Heart right ventricle (tissue), 16 donors: Measurements from ENCODE around the gene CIZ1. TPM values are rescaled to one million over a fixed set of nuclear protein-coding genes. Genes with fewer than 3 reads are reported as not detected.

Source experiments
- ATAC-seq, 8 donors: fragments of 200-7000 bp; cut with Tn5 transposase; one replicate each; pipeline ENCODE4 v1.9.1; 2020; ENCODE audit warnings: mild to moderate bottlenecking in 8 of 8, moderate library complexity in 8 of 8, moderate number of reproducible peaks in 1 of 8
- DNase-seq, 2 donors: peaks; one replicate each; pipeline ENCODE4 v3.0.0-alpha.2; 2020
- H3K27ac ChIP-seq, 10 donors: fragments of 200-600 bp; sonication (generic) in 2 of 10; one replicate each; pipeline versions ENCODE4 v1.5.0 to v1.8.0; 2020 to 2022; ENCODE audit warnings: mild to moderate bottlenecking in 3 of 10
- H3K27me3 ChIP-seq, 7 donors: fragments of 200-600 bp; one replicate each; pipeline ENCODE4 v1.8.0; 2021 to 2022; ENCODE audit warnings: mild to moderate bottlenecking in 2 of 7
- H3K36me3 ChIP-seq, 9 donors: fragments of 200-600 bp; sonication (generic) in 1 of 9; one replicate each; pipeline versions ENCODE4 v1.5.0 to v1.8.0; 2020 to 2022; ENCODE audit warnings: mild to moderate bottlenecking in 2 of 9
- H3K4me1 ChIP-seq, 9 donors: fragments of 200-600 bp; sonication (generic) in 1 of 9; one replicate each; pipeline versions ENCODE4 v1.5.0 to v1.8.0; 2020 to 2022; ENCODE audit warnings: mild to moderate bottlenecking in 4 of 9
- H3K4me3 ChIP-seq, 10 donors: fragments of 200-600 bp; sonication (generic) in 2 of 10; one replicate each; pipeline versions ENCODE4 v1.5.0 to v1.8.0; 2020 to 2022; ENCODE audit warnings: mild to moderate bottlenecking in 7 of 10, moderate library complexity in 2 of 10
- H3K9me3 ChIP-seq, 11 donors: fragments of 200-600 bp in 10 of 11; sonication (generic) in 2 of 11; one replicate each; pipeline versions ENCODE4 v1.5.0 to v1.8.0; 2013 to 2022; ENCODE audit warnings: mild to moderate bottlenecking in 2 of 11, control low read depth in 1 of 11, moderate library complexity in 1 of 11
- CTCF ChIP-seq, 9 donors: fragments of 200-600 bp; sonication (generic) in 2 of 9; IDR thresholded peaks; one replicate each; pipeline versions ENCODE4 v1.5.0 to v1.8.0; 2021 to 2022; ENCODE audit warnings: antibody characterized with exemption in 9 of 9, mild to moderate bottlenecking in 5 of 9, moderate library complexity in 1 of 9
- WGBS, 2 donors: extraction: QIAGEN DNeasy Blood & Tissue Kit; methylation state at CpG; one replicate each; pipeline ENCODE4 v1.1.7; 2013; ENCODE audit warnings: inconsistent platforms in 1 of 2; 5-methylcytosine and 5-hydroxymethylcytosine counted together
- intact Hi-C, 10 donors: fragments of 100-400 bp; cut with DNase I; formaldehyde crosslinking; loops; one replicate each; pipeline versions ENCODE4 v1.11.1 to v1.14.2; 2022
- polyA plus RNA-seq, 2 donors: library from polyadenylated mRNA; stranded (reverse); fragments of 200-250 nt; gene quantifications; one replicate each; pipeline ENCODE4 v1.2.3, GENCODE V29; 2013
- total RNA-seq, 10 donors: library from RNA; stranded (reverse); fragmentation: NEBNext Ultra II Directional in 3 of 10; extraction: Animal tissue kit (Norgen Biotek cat#: 25700) in 3 of 10; gene quantifications; one replicate each; pipeline versions ENCODE4 v1.2.1 to v1.2.4, GENCODE V29; 2021 to 2023
- donor health status: Arrhythmogenic right ventricular cardiomyopathy.
- donor health status: ischemic (EF 13 %, LVEDD 7.1; RV severe dilation, severe dysfunction).
- donor health status: healthy with polysubstance abuse.
- donor health status: DM: no; HTN: yes; CAD: no.
- donor health status: DM: no; HTN: no; CAD: no.
- donor health status: ischemic (EF 25% LVEDD 6.9; RV normal size, moderate dysfunction).
- donor health status: ischemic (EF 25% LVEDD 5.7; RV mildly dilated, moderate dysfunction).
- donor health status: healthy.
- donor health status: DM: yes; HTN: yes; CAD: no.
- donor health status: Ischemic cardiomyopathy.
- donor health status: ischemic (EF 35%, LVEDD 5.7; RV mildly dilated, moderate dysfunction).
- donor health status: nonischemic (EF 11% LVEDD 7.7; RV severe dilation, severe dysfunction).
- donor health status: DM: yes; HTN: yes; CAD: no.
- donor health status: PGD.
- donor health status: ischemic (EF 29% LVEDD 5.4; RV normal size, mild dysfunction).
- donor health status: nonischemic (EF 23%, LVEDD 6.1; RV moderate dilation, normal function).

CIZ1 gene
- total and polyA plus RNA-seq, 12 donors, result 39.7 to 96.0 (median 75.0) TPM

GRCh38 chr9:128143525-128144238 lies 47.7 kb downstream of the CIZ1 start:
- ATAC-seq, result peak in 6 of 8 donors; percentile 30 to 54 (median 47)
- 63 to 70% methylated on average over 8 of the region's 8 CpGs for WGBS, 2 donors
- no peak for TF ChIP-seq CTCF (IDR thresholded peaks at IDR 0.05)
- no peak overlapping the region for H3K4me3 ChIP-seq
- H3K27ac ChIP-seq, result peak overlapping the region in 9 of 10 donors; percentile 4 to 68 (median 42)
- H3K9me3 ChIP-seq, result no peaks in the 10 kb centered on the region
- H3K36me3 ChIP-seq, result no peaks in the 10 kb centered on the region
- intact Hi-C loops, result no loop called here
- peaks cover under 1 to 27% (median 17%) of the 10 kb centered on the region in 9 donors for H3K4me1 ChIP-seq
- no peaks in the 10 kb centered on the region for H3K27me3 ChIP-seq
- peak in 1 of 2 donors; percentile 9 for DNase-seq

GRCh38 chr9:128142596-128142995 lies 48.8 kb downstream of the CIZ1 start:
- TF ChIP-seq CTCF (IDR thresholded peaks at IDR 0.05), result no peak
- ATAC-seq, result peak in 1 of 8 donors; percentile 13
- Histone ChIP-seq H3K27me3 (no peaks in the 10 kb centered on the region), H3K9me3 (no peaks in the 10 kb centered on the region), H3K27ac (peak overlapping the region in 1 of 10 donors; percentile 68), H3K36me3 (no peaks in the 10 kb centered on the region), H3K4me1 (peaks cover 0 to 23% (median 14%) of the 10 kb centered on the region in 9 donors), H3K4me3 (no peak overlapping the region)
- WGBS, 2 donors, result 97 to 100% methylated on average over 2 of the region's 2 CpGs
- DNase-seq, result peak in 1 of 2 donors; percentile 5
- intact Hi-C loops, result no loop called here

GRCh38 chr9:128142061-128142460 lies 49.3 kb downstream of the CIZ1 start:
- no peaks in the 10 kb centered on the region for H3K9me3 ChIP-seq
- peaks cover 0 to 23% (median 14%) of the 10 kb centered on the region in 9 donors for H3K4me1 ChIP-seq
- no peaks in the 10 kb centered on the region for H3K36me3 ChIP-seq
- H3K27ac ChIP-seq, result peak overlapping the region in 2 of 10 donors; percentile 40 to 68
- TF ChIP-seq CTCF (IDR thresholded peaks at IDR 0.05), result no peak
- intact Hi-C loops, result no loop called here
- 58 to 63% methylated on average over 4 of the region's 4 CpGs for WGBS, 2 donors
- DNase-seq, result peak in 1 of 2 donors; percentile 14
- peak in 7 of 8 donors; percentile 42 to 78 (median 51) for ATAC-seq
- H3K4me3 ChIP-seq, result no peak overlapping the region
- H3K27me3 ChIP-seq, result no peaks in the 10 kb centered on the region

- DNase-seq, result no peak
- no peak for ATAC-seq
- intact Hi-C loops, result no loop called here
- 98 to 99% methylated on average over 3 of the region's 3 CpGs for WGBS, 2 donors
- Histone ChIP-seq H3K4me1 (peaks cover 0 to 23% (median 14%) of the 10 kb centered on the region in 9 donors), H3K36me3 (no peaks in the 10 kb centered on the region), H3K4me3 (no peak overlapping the region), H3K9me3 (no peaks in the 10 kb centered on the region), H3K27ac (peak overlapping the region in 2 of 10 donors; percentile 40 to 68), H3K27me3 (no peaks in the 10 kb centered on the region)
- TF ChIP-seq CTCF (IDR thresholded peaks at IDR 0.05), result no peak
Measured at GRCh38 chr9:128141604-128142003, 49.8 kb downstream of the CIZ1 start.
